Loucy (cell line): Measurements from ENCODE around the gene DUSP12.

Experiments used
- CTCF ChIP-seq: fragments of 200-600 bp; sonication (generic); conservative IDR thresholded peaks from 2 replicates; pipeline ENCODE4 v1.5.1; 2014; ENCODE audit warnings: mild to moderate bottlenecking, antibody characterized with exemption, low read length
- EZH2phosphoT487 ChIP-seq: fragments of 200-600 bp; IDR thresholded peaks from 2 replicates; pipeline ENCODE4 v1.6.1; 2018; ENCODE audit warnings: antibody characterized with exemption, mild to moderate bottlenecking, moderate library complexity, borderline replicate concordance

- no peak for TF ChIP-seq CTCF
- no peak for TF ChIP-seq EZH2phosphoT487
Observed at GRCh38 chr1:161771161-161771560, 21.6 kb downstream of the DUSP12 start.
